Activated CD8-positive, alpha-beta memory T cell treated with anti-CD3 and anti-CD28 coated beads, Interleukin-2, amount 50 U/mL, for 24 hours (primary cell): Measurements from ENCODE around the gene BAZ2B.

Source experiments
- DNase-seq: peaks from one replicate; pipeline ENCODE4 v3.0.0-alpha.2; 2020; ENCODE audit errors: extremely low read depth

The BAZ2B gene

DNA sequence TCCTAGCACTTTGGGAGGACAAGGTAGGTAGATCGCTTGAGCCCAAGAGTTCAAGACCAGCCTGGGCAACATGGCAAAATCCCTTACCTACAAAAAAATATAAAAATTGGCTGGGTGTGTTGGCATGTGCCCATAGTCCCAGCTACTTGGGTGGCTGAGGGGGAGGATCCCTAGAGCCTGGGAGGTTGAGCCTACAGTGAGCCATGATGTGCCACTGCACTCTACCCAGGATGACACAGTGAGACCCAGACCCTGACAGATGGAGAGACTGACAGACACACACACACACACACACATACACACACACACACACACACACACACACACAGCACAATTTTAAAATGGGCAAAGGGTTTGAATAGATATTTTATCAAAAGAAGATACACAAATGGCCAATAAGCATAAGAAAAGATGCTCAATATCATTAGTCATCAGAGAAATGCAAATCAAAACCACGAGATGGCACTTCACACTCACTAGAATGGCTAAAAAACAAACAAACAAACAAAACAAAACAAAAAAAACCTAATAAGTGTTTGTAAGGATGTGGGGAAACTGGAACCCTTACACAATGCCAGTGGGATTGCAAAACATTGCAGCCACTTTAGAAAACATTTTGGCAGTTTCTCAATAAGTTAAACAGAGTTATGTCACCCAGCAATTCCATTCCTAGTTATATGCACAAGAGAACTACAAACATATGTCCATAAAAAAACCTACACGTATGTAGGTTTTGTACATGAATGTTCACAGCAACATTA lies 42.3 kb downstream of the BAZ2B start:
- no peak for DNase-seq

DNA sequence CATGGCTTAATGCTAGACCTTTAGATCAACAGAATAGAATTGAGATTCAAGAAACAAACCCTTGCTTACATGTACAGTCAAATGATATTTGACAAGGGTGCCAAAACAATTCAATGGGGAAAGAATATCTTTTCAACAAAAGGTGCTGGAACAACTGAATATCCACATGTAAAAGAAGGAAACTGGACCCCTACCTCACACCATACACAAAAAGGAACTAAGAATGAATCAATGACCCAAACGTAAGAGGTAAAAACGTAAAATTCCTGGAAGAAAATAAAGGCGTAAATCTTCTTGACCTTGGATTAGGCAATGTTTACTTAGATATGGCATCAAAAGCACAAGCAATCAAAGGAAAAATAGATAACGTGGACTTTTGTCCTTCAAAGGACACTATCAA lies 43.1 kb downstream of the BAZ2B start:
- DNase-seq, result no peak

DNA sequence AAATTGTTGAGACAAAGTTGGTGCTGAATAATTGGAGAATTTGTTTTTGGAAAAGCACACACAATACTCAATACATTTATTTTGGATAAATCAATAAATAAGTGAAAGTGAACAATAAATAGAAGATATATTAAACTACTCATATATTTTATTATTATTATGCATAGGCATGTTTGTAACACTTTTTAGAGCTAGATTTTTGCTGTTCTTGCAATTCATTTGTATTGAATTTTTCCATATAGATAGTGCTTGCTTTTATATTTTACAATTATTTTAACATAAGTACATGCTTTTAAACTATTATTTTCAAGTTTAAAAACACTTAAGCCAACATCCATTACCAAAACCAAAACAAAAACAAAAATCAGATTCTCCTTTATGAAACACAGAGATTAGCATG lies 43.9 kb downstream of the BAZ2B start:
- no peak for DNase-seq

DNA sequence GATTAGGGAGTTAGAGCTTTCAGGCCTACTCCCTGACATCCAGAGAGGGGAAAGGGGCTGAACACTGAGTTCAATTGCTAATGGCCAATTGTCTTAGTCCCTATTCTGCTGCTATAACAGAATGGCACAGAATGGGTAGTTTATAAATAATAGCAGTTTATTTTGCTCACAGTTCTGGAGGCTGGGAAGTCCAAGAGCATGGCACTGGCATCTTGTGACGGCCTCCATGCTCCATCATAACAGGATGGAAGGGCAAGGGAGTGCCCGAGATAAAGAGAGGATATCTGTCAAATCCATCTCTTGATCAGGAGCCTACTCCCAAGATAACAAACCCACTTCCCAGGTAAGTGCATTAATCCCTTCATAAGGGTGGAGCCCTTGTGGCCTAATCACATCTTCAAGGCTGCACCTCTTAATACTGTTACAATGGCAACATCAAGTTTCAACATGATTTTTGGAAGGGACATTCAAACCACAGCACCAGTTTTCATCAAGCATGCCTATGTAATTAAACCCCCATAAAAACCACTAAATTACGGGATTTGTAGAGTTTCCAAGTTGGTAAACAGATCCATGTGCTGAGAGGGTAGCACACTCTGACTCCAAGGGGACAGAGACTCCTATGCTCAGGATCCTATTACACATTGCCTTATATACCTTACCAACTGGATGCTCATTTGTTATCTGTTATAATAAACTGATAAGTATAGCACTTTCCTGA lies 44.6 kb downstream of the BAZ2B start:
- no peak for DNase-seq

DNA sequence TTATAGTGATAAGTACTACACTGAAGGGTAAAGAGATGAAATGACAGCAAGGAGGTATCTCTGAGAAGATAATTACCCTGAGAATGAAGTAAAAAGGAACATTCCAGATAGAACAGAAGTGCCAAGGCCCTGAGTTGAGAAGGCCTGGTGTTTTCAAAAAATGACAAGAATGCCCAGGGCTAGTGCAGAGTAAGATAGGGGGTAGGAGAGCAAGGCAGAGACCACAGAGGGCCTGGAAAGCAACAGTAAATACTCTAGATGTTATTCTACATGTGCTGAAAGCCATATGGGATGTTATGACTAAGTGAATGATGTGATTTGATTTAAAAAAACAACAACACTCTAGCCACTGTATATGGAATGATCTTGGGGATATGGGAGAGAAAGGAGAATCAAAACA lies 52.3 kb downstream of the BAZ2B start:
- DNase-seq, result no peak

DNA sequence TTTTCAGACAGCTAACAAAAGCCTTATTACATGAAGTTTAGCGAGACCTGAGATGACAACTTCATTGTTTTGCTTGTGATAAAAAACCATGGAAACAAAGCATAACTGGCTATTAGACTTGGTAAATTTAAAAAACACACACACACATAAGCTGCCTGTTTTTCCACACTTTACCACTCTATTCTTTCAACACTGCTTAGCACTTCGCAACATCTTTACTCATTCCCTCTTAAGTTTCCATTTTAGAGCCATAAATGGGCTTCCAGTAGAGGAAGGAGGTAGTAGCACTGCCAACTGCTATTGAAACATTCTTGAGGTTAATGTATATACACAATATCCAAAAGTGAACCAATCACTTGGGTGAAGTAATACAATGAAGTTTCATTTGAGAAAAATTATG lies 54.1 kb downstream of the BAZ2B start:
- DNase-seq, result no peak

DNA sequence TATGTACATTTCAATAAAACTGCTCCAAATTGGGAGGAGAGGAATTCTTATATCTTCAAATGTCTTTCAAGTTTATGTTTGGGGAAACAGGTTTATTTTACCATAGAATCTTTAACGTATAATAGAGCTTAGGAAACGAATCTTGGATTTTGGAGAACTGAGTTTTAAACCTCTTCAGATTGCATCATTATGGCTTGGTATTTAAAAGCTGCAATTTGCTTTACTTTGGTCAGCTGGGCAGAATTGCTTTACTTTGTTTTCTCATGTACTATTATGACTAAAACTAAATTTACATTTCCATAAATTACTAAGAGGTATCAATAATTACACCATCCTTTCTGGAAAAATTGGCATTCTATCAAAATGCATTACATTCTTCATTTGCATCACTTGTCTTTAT lies 54.6 kb downstream of the BAZ2B start:
- no peak for DNase-seq

DNA sequence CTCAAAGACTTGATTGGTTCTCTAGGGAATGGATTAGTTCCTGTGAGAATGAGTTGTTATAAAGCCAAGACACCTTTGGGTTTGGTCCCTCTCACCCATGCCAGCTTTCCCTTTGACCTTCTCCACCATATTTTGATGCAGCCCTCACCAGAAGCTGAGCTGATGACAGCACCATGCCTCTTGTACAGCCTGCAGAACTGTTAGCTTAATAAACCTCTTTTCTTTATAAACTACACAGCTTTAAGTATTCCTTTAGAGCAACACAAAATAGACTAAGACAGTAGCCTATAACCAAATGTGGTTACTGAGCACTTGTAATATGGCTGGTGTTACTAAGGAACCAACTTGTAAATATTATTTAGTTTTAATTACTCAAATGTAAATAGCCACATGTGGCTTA lies 55.1 kb downstream of the BAZ2B start:
- DNase-seq, result no peak

DNA sequence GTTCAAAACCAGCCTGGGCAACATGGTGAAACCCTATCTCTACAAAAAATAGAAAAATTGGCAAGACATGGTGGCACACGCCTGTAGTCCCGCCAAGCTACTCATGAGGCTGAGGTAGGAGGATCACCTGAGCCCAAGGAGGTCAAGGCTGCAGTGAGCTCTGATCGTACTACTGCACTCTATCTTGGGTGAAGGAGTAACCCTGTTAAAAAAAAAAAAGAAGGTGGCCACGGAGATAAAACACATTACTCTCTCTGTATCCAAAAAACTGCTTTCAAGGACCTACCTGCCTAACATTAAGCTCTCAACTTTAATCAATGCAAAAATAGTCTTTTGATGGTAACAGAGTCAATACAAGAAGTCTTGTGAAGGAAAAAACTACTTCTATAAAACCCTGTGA lies 57.3 kb downstream of the BAZ2B start:
- no peak for DNase-seq

DNA sequence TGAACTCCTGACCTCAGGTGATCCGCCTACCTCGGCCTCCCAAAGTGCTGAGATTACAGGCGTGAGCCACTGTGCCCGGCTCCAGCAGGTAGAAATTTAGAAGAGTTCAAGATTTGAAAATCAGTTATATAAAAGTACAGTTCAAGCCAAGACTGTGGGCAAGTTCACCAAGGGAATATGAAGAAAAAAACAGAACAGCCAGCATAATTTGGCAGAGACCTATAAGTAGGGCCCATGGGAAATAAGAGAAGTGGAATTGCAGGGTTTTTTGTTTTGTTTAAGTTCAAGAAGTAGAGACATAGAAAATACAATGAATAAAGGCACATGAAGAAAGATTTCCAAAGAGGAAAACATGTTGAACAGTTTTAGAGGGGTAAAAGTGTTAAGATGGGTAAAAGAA lies 57.9 kb downstream of the BAZ2B start:
- no peak for DNase-seq

DNA sequence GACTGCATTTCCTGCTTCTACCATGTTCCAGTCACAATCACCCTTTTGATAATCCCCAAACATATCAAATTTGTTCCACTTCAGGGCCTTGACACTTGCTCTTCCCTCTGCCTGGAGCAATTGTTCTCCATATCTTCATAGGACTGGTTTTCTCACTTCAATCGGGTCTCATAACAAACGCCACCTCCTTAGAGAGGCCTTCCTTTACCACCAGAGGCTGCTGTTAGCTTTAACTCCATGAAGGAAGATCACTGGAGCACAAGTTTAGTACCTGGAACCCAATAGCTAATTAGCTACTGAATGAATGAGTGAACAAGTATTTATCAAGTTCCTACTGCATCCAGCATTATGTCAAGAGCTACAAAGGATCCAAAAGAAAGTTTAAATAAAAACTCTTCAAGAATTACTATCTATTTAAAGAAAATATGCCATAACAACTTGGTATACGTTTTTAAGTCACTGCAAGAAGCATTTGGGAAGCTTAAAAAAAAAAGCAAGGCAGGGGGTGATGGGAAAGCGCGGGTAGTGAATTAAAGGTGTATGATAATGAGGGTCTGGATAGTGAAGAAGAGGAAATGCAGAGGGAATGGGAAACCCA lies 58.8 kb downstream of the BAZ2B start:
- no peak for DNase-seq

DNA sequence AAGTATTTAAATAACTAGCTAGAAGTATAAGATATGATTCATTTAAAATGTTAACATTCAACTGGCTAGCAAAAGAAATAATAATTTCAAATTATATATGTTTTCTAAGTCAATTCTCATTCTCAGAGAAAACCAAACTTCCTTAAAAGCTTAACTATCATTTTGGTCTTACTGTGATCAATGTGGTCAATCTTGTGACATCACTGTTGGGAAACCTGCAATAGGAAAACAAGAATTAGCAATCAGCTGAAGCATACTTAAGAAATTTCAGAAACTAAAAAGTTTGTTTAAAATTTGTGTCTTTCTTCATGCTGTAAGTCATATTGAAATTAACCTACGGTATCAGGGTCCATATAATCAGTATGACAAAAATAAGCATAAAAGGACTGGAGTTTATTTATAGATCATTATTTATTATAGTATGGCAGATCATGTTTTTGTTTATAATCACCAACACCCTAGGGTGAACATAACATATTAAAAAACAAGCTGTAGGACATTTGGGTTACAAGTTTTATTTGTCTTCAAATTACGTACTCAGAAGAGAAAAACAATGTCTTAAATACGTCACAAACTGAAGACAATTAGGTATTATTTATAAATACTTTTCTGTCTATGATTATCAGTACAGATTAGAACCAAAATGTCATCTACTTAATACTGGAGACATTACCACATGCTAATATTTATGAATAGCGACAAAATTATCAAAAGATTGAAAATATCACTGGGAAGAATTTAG lies 60.5 kb downstream of the BAZ2B start:
- DNase-seq, result no peak

DNA sequence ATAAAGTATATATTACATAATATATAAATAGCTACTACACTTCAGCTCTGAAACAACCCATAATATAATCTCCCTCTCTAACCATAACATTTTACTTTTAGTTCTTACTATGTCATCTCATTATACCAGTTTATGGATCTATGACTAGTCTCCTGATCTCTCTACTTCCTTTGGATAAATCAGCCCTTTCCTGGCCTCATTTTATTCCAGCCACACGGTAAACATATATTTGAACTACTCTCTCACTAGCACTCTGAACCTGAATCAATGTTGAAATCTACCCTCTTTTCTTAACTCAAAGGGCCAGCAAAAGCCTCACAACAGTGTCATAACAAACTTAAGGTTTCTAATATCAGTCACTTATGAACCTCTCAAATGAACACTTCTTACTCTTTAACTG lies 62.6 kb downstream of the BAZ2B start:
- DNase-seq, result no peak

DNA sequence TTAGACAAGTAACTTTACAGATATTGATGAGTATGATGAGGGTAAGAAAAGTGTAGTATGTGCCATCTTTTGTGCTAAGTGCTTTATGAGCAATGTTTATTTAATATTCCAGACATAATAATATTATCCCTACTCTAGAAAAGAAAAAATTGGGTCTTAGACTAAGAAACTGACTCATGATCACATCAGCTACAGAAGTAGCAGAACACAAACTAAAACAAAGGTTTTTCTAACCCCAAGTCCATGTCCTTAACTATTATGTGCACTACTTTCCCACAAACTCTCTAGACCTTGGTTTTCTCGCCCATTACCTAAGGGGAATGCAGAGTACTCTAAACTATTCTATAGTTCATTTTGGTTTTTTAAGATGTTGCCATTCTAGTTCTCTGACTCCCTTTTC lies 64.5 kb downstream of the BAZ2B start:
- DNase-seq, result no peak

DNA sequence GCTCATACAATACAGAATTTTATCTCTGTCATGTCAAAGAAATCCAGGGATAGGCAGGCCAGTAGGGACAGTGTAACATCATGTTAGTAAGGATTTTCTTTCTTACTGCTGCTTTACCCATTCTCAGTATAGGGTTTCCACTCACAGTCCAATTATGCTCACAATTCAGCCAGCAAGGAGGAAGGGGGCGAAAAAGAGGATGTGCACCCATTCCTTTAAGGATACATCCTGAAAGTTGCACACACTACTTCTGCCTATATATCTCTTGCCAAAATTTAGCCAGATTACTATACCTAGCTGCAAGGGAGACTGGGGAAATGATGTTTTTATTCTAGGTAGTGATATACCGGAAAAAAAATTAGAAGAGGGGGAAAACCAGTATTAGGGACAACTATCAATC lies 66.1 kb downstream of the BAZ2B start:
- no peak for DNase-seq

DNA sequence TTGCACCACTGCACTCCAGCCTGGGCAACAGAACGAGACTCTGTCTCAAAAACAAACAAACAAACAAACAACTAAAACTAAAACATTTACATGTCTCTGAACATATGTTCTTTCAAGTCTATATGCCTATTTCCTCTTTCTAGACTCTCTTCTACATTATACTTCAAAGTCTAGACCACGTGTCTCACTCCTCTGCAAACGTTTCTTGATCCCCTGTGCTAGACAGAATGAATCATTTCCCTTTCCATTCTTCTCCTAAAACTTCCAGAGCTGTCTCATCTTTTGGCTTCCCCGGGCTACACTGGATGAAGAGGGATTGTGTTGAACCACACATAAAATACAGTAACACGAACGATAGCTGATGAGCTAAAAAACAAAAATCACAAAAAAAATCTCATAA lies 67.1 kb downstream of the BAZ2B start:
- DNase-seq, result no peak

DNA sequence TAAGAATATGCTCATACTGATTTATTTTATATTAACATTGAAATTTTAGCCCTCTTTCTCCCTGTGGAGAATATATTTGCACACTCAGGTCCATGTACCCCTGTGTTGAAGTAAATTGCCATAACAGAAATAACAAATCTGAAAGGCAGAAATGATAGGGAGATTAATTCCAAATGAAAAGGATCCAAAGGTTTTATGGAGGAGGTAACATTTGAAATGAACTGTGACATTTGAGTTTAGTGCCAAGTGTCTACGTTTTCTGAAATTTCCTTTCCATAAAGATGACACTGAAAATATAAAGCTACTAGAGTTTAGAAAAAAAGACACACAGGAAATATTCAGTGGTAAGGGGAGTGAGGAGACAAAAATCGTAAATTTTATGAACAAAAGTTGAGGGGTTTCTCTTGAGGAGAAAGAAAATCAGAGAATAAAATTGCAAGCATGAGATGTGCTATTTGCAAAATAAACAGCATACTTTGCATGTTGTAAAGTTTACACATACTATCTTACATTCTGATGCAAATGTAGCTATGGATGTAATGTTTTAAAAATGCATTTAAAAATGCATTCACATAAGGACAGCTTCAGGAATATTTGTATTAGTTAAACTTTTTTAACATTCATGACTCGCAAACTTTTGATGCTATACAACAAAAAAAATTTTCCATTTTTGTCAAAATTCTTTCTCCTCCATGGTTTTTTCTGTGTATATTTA lies 69.5 kb downstream of the BAZ2B start:
- no peak for DNase-seq

DNA sequence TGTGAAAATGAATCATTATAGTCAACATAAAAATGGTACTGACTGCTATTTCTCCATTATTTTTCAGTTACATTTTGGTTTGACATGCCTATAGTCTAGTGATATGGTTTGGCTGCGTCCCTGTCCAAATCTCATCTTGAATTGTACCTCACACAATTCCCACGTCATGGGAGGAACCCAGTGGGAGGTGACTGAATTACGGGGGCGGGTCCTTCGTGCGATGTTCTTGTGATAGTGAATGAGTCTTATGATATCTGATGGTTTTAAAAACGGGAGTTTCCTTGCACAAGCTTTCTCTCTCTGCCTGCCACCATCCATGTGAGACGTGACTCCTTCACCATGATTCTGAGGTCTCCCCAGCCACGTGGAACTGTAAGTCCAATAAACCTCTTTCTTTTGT lies 70.3 kb downstream of the BAZ2B start:
- no peak for DNase-seq

DNA sequence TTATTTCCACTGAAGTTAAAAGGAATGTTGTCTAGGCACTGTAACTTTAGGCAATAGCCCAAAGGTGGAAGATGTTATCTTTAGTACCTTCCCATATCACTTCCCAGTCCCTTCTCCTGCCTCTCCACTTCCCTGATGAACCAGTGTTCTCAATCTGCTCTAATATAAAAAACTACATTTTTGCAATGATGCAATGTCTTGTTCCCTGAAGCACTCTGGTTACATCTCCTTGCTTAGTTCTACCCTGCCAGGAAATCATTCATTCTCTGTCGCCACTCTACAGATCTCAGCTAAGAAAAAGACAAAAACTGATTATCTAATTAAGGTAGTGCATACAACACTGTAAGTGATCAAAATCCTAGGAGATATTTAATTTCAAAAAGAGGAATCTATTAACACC lies 71.3 kb downstream of the BAZ2B start:
- no peak for DNase-seq

DNA sequence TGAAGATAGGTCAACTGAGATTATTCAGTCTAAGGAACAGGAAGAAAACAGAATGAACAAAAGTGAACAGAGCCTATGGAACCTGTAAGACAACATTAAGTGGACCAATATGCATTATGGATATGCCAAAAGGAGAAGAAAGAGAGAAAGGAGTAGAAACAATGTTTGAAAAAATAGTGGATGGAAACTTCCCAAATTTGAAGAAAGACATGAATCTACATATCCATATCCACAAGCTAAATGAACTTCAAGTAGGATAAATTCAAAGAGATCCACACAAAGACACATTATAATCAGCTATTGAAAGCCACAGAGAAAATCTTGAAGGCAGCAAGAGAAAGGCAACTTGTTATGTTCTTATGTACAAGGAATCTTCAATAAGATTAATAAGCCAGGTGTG lies 74.2 kb downstream of the BAZ2B start:
- DNase-seq, result no peak

DNA sequence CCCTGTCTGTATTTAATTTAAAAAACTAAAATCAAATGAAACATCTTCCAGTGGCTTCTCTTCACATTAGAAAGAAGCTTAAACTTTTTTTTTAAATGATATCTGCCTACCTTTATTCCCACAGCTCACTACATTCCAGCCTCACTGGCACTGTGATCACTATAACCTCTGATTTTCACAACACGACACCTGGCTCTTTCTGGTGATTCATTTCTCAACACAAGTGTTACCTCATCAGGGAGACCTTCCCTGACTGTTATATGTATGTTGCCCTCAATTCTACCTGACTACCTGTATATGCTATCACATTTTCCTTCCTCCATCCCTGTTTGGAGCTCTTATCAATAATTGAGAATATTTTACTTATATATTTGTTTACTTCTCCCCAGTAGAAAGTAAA lies 76.6 kb downstream of the BAZ2B start:
- no peak for DNase-seq

DNA sequence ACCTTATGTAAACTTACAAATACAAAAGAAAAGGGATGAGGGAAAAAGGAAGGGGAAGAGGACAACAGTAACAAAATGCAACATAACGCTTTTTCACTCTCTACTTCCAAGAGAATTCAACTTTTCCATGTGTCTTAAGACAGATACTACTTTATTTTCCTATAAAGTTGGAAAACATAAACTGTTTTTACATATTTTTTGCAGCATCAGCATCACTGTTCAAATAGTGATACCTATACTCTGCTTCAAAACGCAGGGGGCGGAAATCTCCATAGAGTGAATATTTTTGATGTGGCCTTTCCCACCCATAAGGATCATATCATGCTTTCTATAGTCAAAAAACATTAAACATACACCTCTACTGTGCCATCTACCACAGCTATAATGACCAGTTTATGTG lies 77.5 kb downstream of the BAZ2B start:
- DNase-seq, result no peak
